ENCODE results near the gene TXNL4A. TPM values are rescaled to one million over a fixed set of nuclear protein-coding genes. Genes with fewer than 3 reads are reported as not detected.

TXNL4A gene
- total and polyA plus RNA-seq, 4 donors, result 29.9 to 101 (median 85.2) TPM

- no peak overlapping the region for H3K4me3 ChIP-seq
- no peaks in the 10 kb centered on the region for H3K9me3 ChIP-seq (ENCODE audit: control insufficient read depth in 4 of 4, insufficient read depth in 3 of 4, low read length in 3 of 4)
- H3K4me1 ChIP-seq (ENCODE audit: control insufficient read depth in 5 of 5, insufficient read depth in 5 of 5, low read length in 5 of 5), result peaks cover 0 to 20% (median 8%) of the 10 kb centered on the region in 5 donors
- no peak for ATAC-seq (ENCODE audit: insufficient read depth, low FRiP score)
- peaks cover 2 to 5% (median 3%) of the 10 kb centered on the region in 4 donors for H3K36me3 ChIP-seq (ENCODE audit: control insufficient read depth in 4 of 4, insufficient read depth in 4 of 4, low read length in 4 of 4)
- no peaks in the 10 kb centered on the region for H3K27me3 ChIP-seq (ENCODE audit: control insufficient read depth in 3 of 3, insufficient read depth in 3 of 3, low read length in 2 of 3)
- H3K27ac ChIP-seq (ENCODE audit: low read depth in 1 of 2, low read length in 1 of 2), result no peak overlapping the region
- no peak overlapping the region for H3K9ac ChIP-seq (ENCODE audit: insufficient read depth in 1 of 2, low read length in 2 of 2)
- WGBS, 2 donors, result 92 to 97% methylated on average over 12 of the region's 12 CpGs
- TF ChIP-seq CTCF (IDR thresholded peaks at IDR 0.05; ENCODE audit: control extremely low read depth, extremely low read depth), result no peak
- DNase-seq, result no peak
Measured at GRCh38 chr18:79985172-79985571, 3.2 kb downstream of the TXNL4A start.

DNA sequence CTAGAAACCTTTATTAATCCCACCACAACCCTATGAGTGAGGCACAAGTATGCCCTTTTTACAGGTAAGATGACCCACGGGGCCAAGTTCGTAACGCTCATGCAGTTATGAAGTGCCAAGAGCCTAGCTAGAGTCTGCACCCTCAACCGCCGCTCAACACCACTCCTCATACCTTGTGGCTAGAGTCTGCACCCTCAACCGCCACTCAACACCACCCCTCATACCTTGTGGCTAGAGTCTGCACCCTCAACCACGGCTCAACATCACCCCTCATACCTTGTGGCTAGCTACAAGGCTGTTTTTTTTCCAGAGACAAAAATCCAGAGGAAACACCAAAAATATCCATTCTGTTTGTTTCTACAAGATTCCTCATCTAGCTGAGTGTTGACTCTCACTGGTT, 4.6 kb downstream of the TXNL4A start:
- H3K9ac ChIP-seq (ENCODE audit: insufficient read depth in 1 of 2, low read length in 2 of 2), result no peak overlapping the region
- no peak overlapping the region for H3K27ac ChIP-seq (ENCODE audit: low read depth in 1 of 2, low read length in 1 of 2)
- no peak overlapping the region for H3K4me3 ChIP-seq
- TF ChIP-seq CTCF (IDR thresholded peaks at IDR 0.05; ENCODE audit: control extremely low read depth, extremely low read depth), result no peak
- no peaks in the 10 kb centered on the region for H3K27me3 ChIP-seq (ENCODE audit: control insufficient read depth in 3 of 3, insufficient read depth in 3 of 3, low read length in 2 of 3)
- no peak for ATAC-seq (ENCODE audit: insufficient read depth, low FRiP score)
- no peaks in the 10 kb centered on the region for H3K9me3 ChIP-seq (ENCODE audit: control insufficient read depth in 4 of 4, insufficient read depth in 3 of 4, low read length in 3 of 4)
- H3K4me1 ChIP-seq (ENCODE audit: control insufficient read depth in 5 of 5, insufficient read depth in 5 of 5, low read length in 5 of 5), result peaks cover 0 to 16% (median 8%) of the 10 kb centered on the region in 5 donors
- DNase-seq, result no peak
- peaks cover 2 to 8% (median 6%) of the 10 kb centered on the region in 4 donors for H3K36me3 ChIP-seq (ENCODE audit: control insufficient read depth in 4 of 4, insufficient read depth in 4 of 4, low read length in 4 of 4)
- 89 to 92% methylated on average over 7 of the region's 7 CpGs for WGBS, 2 donors

- DNase-seq, result no peak
- peaks cover 0 to 16% (median 8%) of the 10 kb centered on the region in 5 donors for H3K4me1 ChIP-seq (ENCODE audit: control insufficient read depth in 5 of 5, insufficient read depth in 5 of 5, low read length in 5 of 5)
- H3K27me3 ChIP-seq (ENCODE audit: control insufficient read depth in 3 of 3, insufficient read depth in 3 of 3, low read length in 2 of 3), result no peaks in the 10 kb centered on the region
- H3K9ac ChIP-seq (ENCODE audit: insufficient read depth in 1 of 2, low read length in 2 of 2), result no peak overlapping the region
- H3K27ac ChIP-seq (ENCODE audit: low read depth in 1 of 2, low read length in 1 of 2), result peak overlapping the region in 1 of 2 donors; percentile 42
- no peak for TF ChIP-seq CTCF (IDR thresholded peaks at IDR 0.05; ENCODE audit: control extremely low read depth, extremely low read depth)
- no peak overlapping the region for H3K4me3 ChIP-seq
- H3K9me3 ChIP-seq (ENCODE audit: control insufficient read depth in 4 of 4, insufficient read depth in 3 of 4, low read length in 3 of 4), result no peaks in the 10 kb centered on the region
- H3K36me3 ChIP-seq (ENCODE audit: control insufficient read depth in 4 of 4, insufficient read depth in 4 of 4, low read length in 4 of 4), result peaks cover 2 to 8% (median 6%) of the 10 kb centered on the region in 4 donors
- no peak for ATAC-seq (ENCODE audit: insufficient read depth, low FRiP score)
- WGBS, 2 donors, result 69 to 83% methylated on average over 4 of the region's 4 CpGs
Measured at GRCh38 chr18:79983253-79983652, 5.1 kb downstream of the TXNL4A start.

- H3K4me3 ChIP-seq, result no peak overlapping the region
- peaks cover 2 to 8% (median 6%) of the 10 kb centered on the region in 4 donors for H3K36me3 ChIP-seq (ENCODE audit: control insufficient read depth in 4 of 4, insufficient read depth in 4 of 4, low read length in 4 of 4)
- DNase-seq (no peak), ATAC-seq (ENCODE audit: insufficient read depth, low FRiP score) (no peak)
- peaks cover 0 to 16% (median 8%) of the 10 kb centered on the region in 5 donors for H3K4me1 ChIP-seq (ENCODE audit: control insufficient read depth in 5 of 5, insufficient read depth in 5 of 5, low read length in 5 of 5)
- H3K27ac ChIP-seq (ENCODE audit: low read depth in 1 of 2, low read length in 1 of 2), result peak overlapping the region in 1 of 2 donors; percentile 42
- no peaks in the 10 kb centered on the region for H3K27me3 ChIP-seq (ENCODE audit: control insufficient read depth in 3 of 3, insufficient read depth in 3 of 3, low read length in 2 of 3)
- no peaks in the 10 kb centered on the region for H3K9me3 ChIP-seq (ENCODE audit: control insufficient read depth in 4 of 4, insufficient read depth in 3 of 4, low read length in 3 of 4)
- TF ChIP-seq CTCF (IDR thresholded peaks at IDR 0.05; ENCODE audit: control extremely low read depth, extremely low read depth), result no peak
- WGBS, 2 donors, result 64 to 72% methylated on average over 6 of the region's 6 CpGs
- no peak overlapping the region for H3K9ac ChIP-seq (ENCODE audit: insufficient read depth in 1 of 2, low read length in 2 of 2)
Measured at GRCh38 chr18:79982736-79983135, 5.6 kb downstream of the TXNL4A start.
